Measurements from ENCODE around the gene UTS2.

- TF ChIP-seq ZBTB7A (IDR thresholded peaks at IDR 0.05; ENCODE audit: low read depth), result no peak
- TF ChIP-seq EP300 (IDR thresholded peaks at IDR 0.05; ENCODE audit: borderline replicate concordance), result no peak
- no peak for TF ChIP-seq CEBPB (IDR thresholded peaks at IDR 0.05)
- TF ChIP-seq TAF1 (IDR thresholded peaks at IDR 0.05; ENCODE audit: low read depth), result no peak
- TF ChIP-seq, protein P1, sequence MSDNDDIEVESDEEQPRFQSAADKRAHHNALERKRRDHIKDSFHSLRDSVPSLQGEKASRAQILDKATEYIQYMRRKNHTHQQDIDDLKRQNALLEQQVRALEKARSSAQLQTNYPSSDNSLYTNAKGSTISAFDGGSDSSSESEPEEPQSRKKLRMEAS (IDR thresholded peaks at IDR 0.05), result no peak
- no peak for TF ChIP-seq NFIC (IDR thresholded peaks at IDR 0.05)
- no peak for TF ChIP-seq FOXM1 (IDR thresholded peaks at IDR 0.05; ENCODE audit: borderline replicate concordance, low read depth)
- no peak for TF ChIP-seq YY1 (IDR thresholded peaks at IDR 0.05; ENCODE audit: low read depth)
- no peak for TF ChIP-seq RAD21 (IDR thresholded peaks at IDR 0.05; ENCODE audit: low read depth)
- no peak for TF ChIP-seq USF1 (IDR thresholded peaks at IDR 0.05)
- no peak for TF ChIP-seq REST (IDR thresholded peaks at IDR 0.05; ENCODE audit: low read depth)
These were observed 14.2 kb downstream of the UTS2 start for GRCh38 chr1:7838714-7839113.
